ENCODE results near the gene PDE6B.

PDE6B gene

DNA sequence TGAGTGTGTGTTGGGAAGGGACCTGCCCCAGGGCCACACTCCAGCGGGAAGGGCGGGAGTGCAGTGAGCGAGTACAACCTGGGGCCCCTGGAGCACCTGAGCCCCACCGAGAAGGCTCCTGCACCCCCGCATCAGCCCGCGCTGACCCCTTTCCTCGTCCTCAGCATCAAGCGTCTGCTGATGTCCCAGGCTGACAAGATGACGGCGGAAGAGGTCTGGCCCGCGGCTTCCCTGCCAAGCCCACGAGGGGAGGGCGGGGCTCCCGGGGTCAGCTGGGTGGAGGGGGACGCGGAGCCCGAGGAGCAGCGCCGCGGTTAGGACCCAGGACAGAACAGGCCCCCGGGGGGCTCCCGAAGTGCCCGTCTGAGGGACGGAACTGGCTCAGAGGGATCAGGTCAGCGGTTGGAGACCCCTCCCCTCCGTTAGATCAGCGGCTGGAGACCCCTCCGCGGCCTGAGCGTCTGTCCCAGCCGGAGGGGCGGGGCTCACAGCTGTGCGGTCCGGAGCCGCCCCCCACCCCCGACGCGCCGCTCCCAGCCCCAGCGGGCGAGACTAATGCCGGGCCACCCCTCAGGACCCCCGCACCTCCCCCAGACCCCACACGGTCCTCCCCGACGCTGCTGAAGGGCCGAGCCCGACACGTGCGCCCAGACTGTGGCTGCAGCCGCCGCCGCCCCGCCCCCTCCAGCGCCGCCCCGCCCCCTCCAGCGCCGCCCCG, 55.7 kb downstream of the PDE6B start:
- TF ChIP-seq GATA3 (IDR thresholded peaks at IDR 0.05; ENCODE audit: low read depth, low read length) (no peak), GATA2 (IDR thresholded peaks at IDR 0.05; ENCODE audit: low read depth, low read length) (no peak)

DNA sequence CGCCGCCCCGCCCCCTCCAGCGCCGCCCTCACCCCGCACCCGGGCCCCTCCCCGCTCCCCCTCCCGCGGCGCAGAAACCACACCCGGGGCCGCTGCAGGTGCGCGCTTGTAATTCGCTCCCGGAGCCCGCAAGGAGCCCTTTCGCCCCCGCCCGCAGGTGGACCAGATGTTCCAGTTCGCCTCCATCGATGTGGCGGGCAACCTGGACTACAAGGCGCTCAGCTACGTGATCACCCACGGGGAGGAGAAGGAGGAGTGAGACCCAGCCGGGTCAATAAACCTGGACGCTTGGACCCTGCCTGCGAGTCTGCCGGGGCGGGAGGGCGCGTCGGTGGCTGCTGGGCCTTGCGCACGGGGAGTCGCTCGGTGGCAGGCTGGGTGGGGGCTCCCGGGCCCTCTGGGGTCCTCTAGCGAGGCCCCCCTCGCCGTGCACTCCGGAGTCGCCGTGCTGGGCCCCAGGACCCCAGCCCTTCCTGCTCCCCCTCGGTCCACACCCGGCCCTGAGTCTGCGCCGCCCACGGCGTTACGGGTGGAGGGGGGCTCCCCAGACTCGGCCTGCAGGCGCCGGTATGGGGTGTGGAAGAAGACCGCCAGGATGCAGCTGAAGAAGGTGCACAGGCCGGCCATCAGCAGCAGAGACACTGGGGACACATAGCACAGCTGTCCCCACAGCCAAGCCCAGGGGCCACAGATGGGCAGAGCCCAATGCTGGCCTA, 56.5 kb downstream of the PDE6B start:
- TF ChIP-seq GATA2 (IDR thresholded peaks at IDR 0.05; ENCODE audit: low read depth, low read length) (no peak), GATA3 (IDR thresholded peaks at IDR 0.05; ENCODE audit: low read depth, low read length) (no peak)

- no peak for TF ChIP-seq GATA2 (IDR thresholded peaks at IDR 0.05; ENCODE audit: low read depth, low read length)
- no peak for TF ChIP-seq GATA3 (IDR thresholded peaks at IDR 0.05; ENCODE audit: low read depth, low read length)
Observed at GRCh38 chr4:682490-683172, 57.3 kb downstream of the PDE6B start.

GRCh38 chr4:683247-683897, 58.0 kb downstream of the PDE6B start:
- TF ChIP-seq GATA3 (IDR thresholded peaks at IDR 0.05; ENCODE audit: low read depth, low read length) (no peak), GATA2 (IDR thresholded peaks at IDR 0.05; ENCODE audit: low read depth, low read length) (no peak)

DNA sequence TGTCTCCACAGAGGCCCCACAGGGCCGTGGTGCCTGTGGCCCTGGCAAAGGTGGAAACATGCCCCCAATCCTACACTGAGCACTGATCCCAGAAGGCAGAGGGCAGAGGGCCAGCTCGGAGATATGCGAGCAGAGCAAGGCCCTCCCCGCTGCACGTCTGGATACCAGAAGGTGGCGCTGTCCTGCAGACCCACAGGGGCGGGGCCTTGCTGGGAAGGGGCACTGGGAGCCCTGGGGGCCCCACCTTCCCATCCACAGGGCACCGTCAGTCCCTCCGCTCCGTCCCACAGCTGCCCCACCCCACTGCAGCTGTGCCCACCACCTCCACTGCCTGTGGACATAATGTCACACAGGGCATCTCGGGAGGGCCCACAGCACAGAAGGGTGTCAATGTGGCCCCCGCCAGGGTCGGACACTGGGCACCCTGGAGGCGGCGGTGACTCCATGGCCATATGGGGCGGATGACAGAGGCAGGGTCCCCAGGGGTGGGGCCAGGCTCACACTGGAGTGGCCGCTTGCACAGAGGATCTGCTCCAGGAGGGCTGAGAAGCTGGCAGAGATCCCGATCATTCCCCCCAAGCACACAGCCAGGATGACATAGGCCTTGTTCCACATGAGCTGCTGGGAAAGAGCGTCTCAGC, 58.7 kb downstream of the PDE6B start:
- TF ChIP-seq GATA2 (IDR thresholded peaks at IDR 0.05; ENCODE audit: low read depth, low read length): no peak
- TF ChIP-seq GATA3 (IDR thresholded peaks at IDR 0.05; ENCODE audit: low read depth, low read length): no peak

DNA sequence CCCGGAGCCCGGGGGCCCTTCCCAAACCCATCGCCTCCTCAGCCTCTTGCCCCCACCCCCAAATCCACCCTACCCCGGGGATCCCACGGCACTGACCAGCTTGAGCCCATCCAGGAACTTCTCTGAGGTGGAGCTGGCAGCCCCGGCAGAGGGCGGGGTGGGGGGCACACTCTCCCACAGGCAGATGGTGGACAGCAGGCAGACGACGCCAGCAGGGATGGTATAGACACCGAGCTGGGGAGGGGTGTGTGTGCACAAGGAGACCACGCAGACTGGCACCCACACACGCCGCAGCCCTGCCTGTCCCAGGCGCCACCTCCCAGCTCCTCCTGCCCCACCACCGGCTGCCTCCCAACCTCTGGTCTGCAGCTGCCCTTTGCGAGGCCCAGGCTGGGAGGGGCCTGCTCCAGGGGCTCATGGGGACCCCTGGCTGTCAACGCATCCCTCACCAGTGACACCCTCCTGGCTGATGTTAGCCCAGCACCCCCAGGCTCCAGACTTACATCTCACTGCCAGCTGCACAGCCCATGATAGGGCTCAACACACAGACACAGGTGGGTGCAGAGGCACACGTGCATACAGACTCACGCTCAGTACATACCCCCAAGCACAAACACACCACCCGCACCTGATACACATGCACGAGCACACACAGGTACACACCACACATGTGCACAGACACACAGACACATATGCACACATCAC, 59.4 kb downstream of the PDE6B start:
- no peak for TF ChIP-seq GATA3 (IDR thresholded peaks at IDR 0.05; ENCODE audit: low read depth, low read length)
- no peak for TF ChIP-seq GATA2 (IDR thresholded peaks at IDR 0.05; ENCODE audit: low read depth, low read length)

GRCh38 chr4:685679-686412, 60.5 kb downstream of the PDE6B start:
- no peak for TF ChIP-seq GATA2 (IDR thresholded peaks at IDR 0.05; ENCODE audit: low read depth, low read length)
- TF ChIP-seq GATA3 (IDR thresholded peaks at IDR 0.05; ENCODE audit: low read depth, low read length): no peak

DNA sequence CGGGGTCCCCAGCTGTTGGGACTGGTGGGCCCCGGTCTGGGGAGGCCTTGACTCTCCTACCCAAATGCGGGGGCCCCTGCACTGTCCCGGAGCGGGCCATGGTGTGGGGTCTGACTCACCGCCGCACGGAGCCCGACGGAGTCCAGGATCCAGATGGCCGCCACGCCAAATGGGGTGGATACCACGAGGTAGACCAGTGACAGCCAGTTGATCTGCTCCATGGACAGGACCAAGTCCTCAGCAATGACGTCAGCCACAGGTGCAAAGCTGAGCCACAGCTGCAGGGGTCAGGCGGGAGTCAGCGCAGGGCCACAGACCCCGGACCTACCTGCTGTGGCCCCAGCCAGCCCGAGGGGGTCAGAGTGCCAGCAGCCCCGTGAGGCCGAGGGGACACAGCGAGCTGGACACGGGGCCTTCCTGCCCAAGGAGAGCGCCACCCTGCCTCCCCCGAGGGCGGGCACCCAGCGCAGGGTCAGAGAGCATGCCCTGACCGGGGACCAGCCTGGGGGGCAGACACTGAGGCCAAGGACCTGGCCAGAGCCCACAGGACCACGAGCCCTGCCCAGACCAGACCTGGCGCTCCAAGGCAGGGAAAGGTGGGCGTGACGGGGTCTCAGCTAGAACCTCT, 61.2 kb downstream of the PDE6B start:
- no peak for TF ChIP-seq GATA3 (IDR thresholded peaks at IDR 0.05; ENCODE audit: low read depth, low read length)
- no peak for TF ChIP-seq GATA2 (IDR thresholded peaks at IDR 0.05; ENCODE audit: low read depth, low read length)

GRCh38 chr4:687048-687970, 61.9 kb downstream of the PDE6B start:
- TF ChIP-seq GATA3 (IDR thresholded peaks at IDR 0.05; ENCODE audit: low read depth, low read length): no peak

- no peak for TF ChIP-seq GATA3 (IDR thresholded peaks at IDR 0.05; ENCODE audit: low read depth, low read length)
- TF ChIP-seq GATA2 (IDR thresholded peaks at IDR 0.05; ENCODE audit: low read depth, low read length): no peak
Observed at GRCh38 chr4:687971-688853, 62.8 kb downstream of the PDE6B start.

Data from SH-SY5Y (cell line).